GM12891 (cell line): ENCODE data around the gene CADM2.

Experiments used
- DNase-seq: peaks from one replicate; pipeline ENCODE4 v3.0.0; 2011; ENCODE audit warnings: low spot score; ENCODE audit not compliant: insufficient read length
- FAIRE-seq: peaks from 2 replicates; lab custom pipeline; 2011; peaks lifted over from hg19 to GRCh38; lab: Jason Lieb, UNC
- PAX5 ChIP-seq: IDR thresholded peaks from 2 replicates; pipeline ENCODE4 v1.6.1; 2011; ENCODE audit warnings: low read length, moderate library complexity, mild to moderate bottlenecking; ENCODE audit not compliant: insufficient read depth, severe bottlenecking
- POLR2A ChIP-seq: IDR thresholded peaks from 2 replicates; pipeline ENCODE4 v1.6.1; 2011; ENCODE audit warnings: low read depth, low read length, control low read depth
- POLR2AphosphoS5 ChIP-seq: IDR thresholded peaks from 2 replicates; pipeline ENCODE4 v1.6.1; 2011; ENCODE audit warnings: low read depth, low read length, control low read depth
- POU2F2 ChIP-seq: IDR thresholded peaks from 2 replicates; pipeline ENCODE4 v1.6.1; 2011; ENCODE audit warnings: low read depth, mild to moderate bottlenecking, control low read depth, low read length, moderate library complexity
- SPI1 ChIP-seq: IDR thresholded peaks from 2 replicates; pipeline ENCODE4 v1.6.1; 2011; ENCODE audit warnings: low read depth, low read length, control low read depth
- TAF1 ChIP-seq: IDR thresholded peaks from 2 replicates; pipeline ENCODE4 v1.6.1; 2011; ENCODE audit warnings: low read depth, low read length, control low read depth

CADM2 gene

GRCh38 chr3:85835857-85836440, 877.2 kb downstream of the CADM2 start:
- no peak for DNase-seq
- TF ChIP-seq SPI1 (no peak), TAF1 (no peak), POLR2A (no peak), POLR2AphosphoS5 (no peak), PAX5 (no peak), POU2F2 (no peak)
- FAIRE-seq: no peak

GRCh38 chr3:85837402-85837801, 878.6 kb downstream of the CADM2 start:
- DNase-seq (no peak), FAIRE-seq (no peak)
- no peak for TF ChIP-seq PAX5
- TF ChIP-seq TAF1: no peak
- no peak for TF ChIP-seq POU2F2
- no peak for TF ChIP-seq POLR2AphosphoS5
- no peak for TF ChIP-seq SPI1
- no peak for TF ChIP-seq POLR2A

DNA sequence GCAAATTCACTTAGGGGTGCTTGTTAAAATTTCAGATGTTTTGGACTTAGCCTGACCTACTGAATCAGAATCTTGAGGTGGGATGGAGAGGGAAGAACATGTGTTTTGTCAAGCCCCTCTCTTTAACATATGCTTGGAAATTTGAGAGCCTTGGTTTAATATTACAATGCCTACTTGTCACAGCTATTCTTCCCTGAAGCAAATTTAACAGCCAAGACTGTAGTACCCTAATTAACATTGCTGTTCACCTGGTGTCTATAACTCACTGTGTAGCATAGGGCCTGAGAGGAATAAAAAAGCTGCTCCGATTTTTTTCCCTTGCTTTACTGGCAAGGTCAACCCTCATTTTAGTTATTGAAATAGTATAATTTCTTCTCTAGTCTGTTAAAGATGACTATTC, 880.1 kb downstream of the CADM2 start:
- TF ChIP-seq PAX5: no peak
- no peak for TF ChIP-seq POLR2A
- FAIRE-seq: no peak
- no peak for DNase-seq

GRCh38 chr3:85842081-85842480, 883.3 kb downstream of the CADM2 start:
- TF ChIP-seq POLR2A: no peak
- TF ChIP-seq SPI1: no peak
- FAIRE-seq (no peak), DNase-seq (no peak)

DNA sequence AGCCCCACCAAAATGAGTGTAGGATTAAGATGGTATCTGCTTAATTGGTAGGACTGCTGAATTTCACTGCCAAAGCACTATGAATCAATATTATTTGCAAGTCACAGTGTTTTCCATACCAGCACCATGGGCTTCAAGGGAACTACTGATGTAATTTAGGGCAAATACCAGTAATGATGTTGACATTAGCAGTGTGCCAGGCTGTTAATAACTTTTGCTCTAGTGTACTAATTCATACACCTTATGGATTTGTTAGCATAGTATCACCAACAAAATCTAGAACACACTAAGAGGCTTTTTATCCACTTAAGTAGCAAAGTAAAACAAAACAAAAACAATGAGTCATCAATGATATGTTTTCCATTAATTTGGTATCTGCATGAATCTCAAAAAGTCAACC, 888.2 kb downstream of the CADM2 start:
- FAIRE-seq: no peak

DNA sequence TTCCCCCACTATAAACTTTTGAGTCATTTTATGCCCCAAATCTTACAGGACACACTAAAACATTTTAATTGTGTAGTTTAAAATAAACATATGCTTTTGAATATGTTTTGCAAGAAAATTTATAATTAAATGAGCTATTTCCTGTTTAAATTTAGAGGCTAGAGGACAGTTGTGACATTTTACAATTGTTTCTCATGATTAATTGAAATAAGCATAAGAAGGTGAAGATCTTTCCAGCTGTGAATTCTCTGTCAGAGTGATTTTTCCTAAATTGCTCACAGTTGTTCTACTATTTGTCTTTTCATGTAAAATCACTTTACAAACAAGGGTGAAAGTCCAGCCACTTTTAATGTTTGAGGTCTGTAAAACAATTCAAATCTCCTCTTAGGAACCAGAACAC, 892.3 kb downstream of the CADM2 start:
- TF ChIP-seq POLR2A: no peak
- no peak for TF ChIP-seq TAF1
- no peak for TF ChIP-seq POU2F2
- TF ChIP-seq POLR2AphosphoS5: no peak
- TF ChIP-seq SPI1: no peak
- TF ChIP-seq PAX5: no peak
- FAIRE-seq: no peak
- DNase-seq: no peak

More for the DNA sequence above, 888.2 kb downstream of the CADM2 start:
- TF ChIP-seq POU2F2 (no peak), POLR2A (no peak), POLR2AphosphoS5 (no peak), TAF1 (no peak), SPI1 (no peak)
- no peak for DNase-seq

DNA sequence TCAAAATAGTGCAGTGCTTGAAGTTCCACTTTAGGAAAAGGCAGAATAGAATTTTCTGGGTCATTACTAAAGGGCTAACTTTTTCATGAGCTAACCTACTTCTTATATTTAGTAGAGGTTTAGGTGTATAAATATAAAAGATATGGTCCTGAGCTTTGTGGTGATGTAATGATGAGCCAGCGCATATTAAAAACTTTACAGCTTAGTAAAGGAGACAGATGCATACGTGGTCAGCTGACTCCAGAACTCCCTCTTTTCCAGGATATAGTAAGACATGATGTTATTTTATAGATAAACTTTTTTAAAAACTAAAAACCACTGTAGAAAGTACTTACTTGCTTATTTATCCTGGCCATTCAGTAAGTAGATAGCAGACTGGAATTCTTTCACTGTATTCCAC, 895.0 kb downstream of the CADM2 start:
- FAIRE-seq: no peak
- no peak for TF ChIP-seq TAF1
- TF ChIP-seq POU2F2: no peak
- no peak for TF ChIP-seq SPI1
- TF ChIP-seq PAX5: no peak
- no peak for TF ChIP-seq POLR2A
- no peak for TF ChIP-seq POLR2AphosphoS5
- DNase-seq: no peak

GRCh38 chr3:85862893-85863455, 904.2 kb downstream of the CADM2 start:
- DNase-seq: no peak
- TF ChIP-seq PAX5: no peak
- TF ChIP-seq TAF1: no peak
- no peak for TF ChIP-seq POLR2A
- no peak for TF ChIP-seq POLR2AphosphoS5
- no peak for FAIRE-seq

- FAIRE-seq (no peak), DNase-seq (no peak)
- TF ChIP-seq POLR2AphosphoS5: no peak
- TF ChIP-seq SPI1: no peak
- no peak for TF ChIP-seq POLR2A
- TF ChIP-seq PAX5: no peak
- no peak for TF ChIP-seq TAF1
- no peak for TF ChIP-seq POU2F2
Observed at GRCh38 chr3:85864896-85865295, 906.1 kb downstream of the CADM2 start.

DNA sequence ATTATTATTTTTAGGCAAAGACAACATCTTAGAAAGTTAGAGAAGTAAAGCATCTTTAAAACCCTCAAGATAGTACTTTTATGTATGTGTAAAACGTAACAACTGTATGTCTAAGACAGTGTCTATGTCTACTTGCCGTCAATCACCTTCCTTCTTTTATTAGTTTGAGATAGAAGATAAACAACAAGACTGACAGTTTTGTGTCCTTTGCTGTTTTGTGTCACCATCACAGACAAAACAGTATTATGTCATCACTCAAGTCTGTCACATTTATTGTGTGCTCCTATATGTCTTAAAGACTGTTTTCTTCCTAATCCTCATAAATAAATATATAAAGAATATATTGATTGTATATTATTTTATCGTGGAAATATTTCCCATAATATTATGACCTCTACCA, 908.3 kb downstream of the CADM2 start:
- DNase-seq (no peak), FAIRE-seq (no peak)
- TF ChIP-seq PAX5 (no peak), POLR2A (no peak), SPI1 (no peak), POU2F2 (no peak), TAF1 (no peak), POLR2AphosphoS5 (no peak)
